ENCODE data around the gene SDCBP2.
"Not testable (repeated sequence)": the region's sequence is repeated elsewhere in the genome, so short reads cannot be mapped to it uniquely, and the experiment has no call there.

SDCBP2 gene

DNA sequence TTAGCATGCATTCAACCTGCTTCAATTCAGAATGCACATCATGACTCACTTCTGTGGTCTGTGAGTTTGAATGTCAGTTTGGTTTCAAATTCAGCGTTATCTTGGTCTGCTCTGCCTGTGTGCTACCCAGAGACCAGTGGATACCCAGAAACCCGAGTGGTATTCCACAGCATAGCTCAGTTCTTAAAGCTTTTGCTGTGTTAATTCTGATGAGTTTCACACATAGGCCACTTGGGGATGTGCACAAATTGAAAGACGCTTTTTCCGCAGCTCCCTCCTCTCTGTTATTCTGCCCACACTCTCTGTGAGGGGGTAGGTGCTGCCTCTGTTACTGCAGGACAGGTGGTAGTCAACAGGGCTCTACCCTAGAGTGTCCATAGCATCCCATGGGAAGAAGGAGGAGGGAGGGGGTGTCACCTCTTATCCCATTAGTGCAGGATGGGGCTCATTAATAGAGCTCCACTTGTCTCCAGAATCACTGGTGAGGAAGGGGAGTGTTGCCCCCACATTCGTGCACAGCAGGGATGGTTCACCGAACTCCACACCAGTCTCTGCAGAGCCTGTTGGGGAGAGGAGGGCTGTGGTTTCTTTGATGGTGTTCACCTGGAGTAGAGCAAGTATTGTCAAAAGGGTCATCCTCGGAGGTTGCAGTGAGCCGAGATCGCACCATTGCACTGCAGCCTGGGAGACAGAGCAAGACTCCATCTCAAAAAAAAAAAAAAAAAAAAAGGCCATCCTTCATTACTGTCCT, 29.2 kb upstream of the SDCBP2 start:
- DNase-seq: no peak

DNA sequence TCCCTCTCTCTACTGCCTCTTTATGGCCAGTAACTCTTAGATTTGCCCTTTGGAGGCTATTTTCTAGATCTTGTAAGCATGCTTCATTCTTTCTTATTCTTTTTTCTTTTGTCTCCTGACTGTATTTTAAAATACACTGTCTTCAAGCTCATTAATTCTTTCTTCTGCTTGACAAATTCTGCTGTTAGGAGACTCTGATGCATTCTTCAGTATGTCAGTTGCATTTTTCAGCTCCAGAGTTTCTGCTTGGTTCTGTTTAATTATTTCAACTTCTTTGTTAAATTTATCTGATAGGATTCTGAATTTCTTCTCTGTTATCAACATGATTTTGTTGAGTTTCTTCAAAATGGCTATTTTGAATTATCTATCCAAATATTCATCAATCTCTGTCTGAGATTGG, 25.0 kb upstream of the SDCBP2 start:
- no peak for DNase-seq

DNA sequence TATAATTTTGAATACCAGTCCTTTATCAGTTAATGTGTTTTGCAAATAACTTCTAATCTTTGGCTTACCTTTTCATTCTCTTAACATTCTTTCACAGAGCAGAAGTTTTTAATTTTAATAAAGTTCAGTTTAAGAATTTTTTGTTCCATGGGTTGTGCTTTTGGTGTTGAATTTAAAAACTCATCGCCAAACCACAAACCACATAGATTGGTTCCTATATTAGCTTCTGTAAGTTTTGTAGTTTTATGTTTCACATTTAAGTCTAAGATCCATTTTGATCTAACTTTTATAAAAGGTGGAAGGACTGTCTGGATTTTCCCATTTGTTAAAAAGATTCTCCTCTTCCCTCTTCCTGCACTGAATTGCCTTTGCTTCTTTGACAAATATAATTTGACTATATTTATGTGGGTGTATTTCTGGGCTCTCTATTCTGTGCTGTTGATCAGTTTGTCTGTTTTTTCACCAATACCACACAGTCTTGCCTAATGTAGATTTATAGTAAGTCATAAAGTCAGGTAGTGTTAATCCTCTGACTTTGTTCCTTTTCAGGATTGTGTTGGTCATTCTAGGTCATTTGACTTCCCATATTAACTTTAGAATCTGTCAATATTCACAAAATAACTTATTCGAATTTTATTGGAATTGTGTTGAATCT, 17.5 kb upstream of the SDCBP2 start:
- DNase-seq: no peak

DNA sequence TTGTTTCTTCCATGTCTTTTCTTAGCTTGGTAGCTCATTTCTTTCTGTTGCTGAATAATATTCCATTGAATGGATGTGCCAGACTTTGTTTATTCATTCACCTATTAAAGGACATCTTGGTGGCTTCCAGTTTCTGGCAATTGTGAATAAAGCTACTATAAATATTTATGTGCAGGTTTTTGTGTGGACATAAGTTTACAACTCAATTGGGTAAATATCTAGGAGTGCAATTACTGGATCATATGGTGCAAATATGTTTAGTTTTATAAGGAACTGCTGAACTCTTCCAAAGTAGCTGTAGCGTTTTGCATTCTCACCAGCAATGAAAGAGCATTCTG, 16.8 kb upstream of the SDCBP2 start:
- DNase-seq: no peak

DNA sequence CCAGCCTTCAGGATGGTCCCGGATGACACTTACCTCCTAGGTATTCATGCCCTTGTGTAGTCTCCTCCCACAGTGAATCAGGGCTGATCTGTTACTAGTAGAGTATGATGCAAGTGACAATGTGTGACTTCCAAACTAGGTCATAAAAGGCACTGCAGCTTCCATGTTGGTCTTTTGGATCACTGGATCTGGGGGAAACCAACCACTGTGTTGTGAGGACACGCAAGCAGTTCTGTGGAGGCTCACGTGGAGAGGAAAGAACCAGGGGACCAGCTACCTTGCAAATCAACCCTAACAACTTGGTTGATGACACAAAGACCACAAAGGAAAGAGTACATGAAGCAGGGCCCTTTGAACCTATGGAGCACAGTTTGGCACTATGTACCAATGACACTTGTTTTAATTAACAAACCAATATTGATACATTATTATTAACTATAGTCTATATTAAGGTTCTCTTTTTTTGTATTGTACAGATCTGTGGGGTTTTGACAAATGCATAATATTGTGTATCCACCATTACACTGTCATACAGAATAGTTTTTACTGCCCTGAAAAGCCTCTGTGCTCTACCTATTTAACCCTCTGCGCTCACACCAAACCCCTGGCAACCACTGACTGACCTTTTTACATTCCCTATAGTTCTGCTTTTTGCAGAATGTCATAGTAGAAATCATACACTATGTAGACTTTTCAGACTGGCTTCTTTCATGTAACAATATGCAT, 16.3 kb upstream of the SDCBP2 start:
- DNase-seq: no peak

DNA sequence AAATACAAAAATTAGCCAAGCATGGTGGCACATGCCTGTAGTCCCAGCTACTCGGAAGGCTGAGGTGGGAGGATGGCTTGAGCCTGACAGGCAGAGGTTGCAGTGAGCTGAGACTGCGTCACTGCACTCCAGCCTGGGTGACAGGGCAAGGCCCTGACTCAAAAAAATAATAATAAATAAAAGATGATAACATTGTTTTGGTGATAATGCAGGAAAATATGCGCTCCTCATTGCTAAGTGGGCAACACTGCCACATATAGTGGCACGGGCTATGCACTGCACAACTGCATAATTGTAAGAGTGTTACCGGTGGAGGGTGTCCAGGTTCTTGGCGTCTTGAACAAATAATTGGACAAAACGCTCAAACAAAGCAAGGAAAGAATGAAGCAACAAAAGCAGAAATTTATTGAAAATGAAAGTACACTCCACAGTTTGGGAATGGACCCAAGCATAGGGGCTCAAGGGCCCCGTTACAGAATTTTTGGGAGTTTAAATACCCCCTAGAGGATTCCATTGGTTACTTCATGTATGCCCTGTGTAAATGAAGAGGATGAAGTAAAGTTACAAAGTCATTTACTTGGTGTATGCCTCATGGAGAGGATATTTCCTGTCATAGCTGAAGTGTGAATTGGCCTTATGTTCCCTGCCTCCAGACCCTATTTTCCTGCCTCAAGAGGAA, 14.6 kb upstream of the SDCBP2 start:
- DNase-seq: not testable (repeated sequence)

DNA sequence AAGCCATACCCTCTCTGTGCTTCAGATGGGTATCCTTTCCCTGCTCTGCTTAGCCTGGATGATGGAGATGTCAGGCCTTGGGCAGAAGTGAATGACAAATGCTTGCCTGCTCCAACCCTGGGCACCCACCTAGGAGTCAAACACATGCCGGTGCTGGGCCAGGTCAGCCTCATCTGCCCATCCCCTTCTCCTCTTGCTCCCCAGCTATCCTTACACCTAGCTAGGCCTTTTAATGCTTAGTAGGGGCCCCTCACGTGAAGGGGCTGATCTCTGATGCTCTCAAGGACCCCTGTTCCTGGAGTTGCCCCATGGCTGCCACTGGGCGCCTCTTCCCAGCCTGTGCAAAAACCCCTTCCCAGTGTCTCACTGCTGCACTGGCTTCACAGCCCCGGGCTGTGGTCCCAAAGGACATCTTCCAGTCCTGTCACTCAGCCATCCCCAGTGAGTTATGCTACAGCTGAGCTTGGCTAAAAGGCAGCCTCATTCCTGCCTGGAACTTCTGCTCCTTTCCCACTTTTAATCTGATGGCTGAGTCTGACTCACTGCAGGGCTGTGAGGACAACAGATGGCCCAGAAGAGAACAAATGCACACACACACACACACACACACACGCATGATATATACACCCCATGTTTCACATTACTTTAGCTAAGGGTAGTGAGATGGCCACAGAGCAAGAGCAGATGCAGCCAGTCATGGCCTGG, 12.8 kb upstream of the SDCBP2 start:
- no peak for DNase-seq

DNA sequence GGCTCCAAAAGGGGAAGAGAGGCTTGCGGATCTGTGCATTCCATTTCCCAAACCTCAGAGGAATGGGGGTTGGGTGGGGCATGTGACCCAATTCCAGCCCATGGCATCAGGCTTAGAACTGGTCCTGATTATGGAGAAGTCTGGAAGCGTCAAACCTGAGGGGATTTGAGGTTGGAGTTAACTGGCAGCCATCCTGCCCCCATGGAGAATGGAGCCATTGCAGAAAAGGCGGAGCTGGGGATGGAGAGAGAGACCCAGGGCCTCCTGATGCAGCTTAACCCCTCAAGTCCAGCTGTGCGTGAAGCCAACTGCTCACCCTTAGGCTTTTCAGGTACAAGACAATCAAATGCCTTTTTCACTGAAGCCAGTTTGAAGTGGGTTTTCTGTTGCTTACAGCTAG, 9.9 kb upstream of the SDCBP2 start:
- no peak for DNase-seq

DNA sequence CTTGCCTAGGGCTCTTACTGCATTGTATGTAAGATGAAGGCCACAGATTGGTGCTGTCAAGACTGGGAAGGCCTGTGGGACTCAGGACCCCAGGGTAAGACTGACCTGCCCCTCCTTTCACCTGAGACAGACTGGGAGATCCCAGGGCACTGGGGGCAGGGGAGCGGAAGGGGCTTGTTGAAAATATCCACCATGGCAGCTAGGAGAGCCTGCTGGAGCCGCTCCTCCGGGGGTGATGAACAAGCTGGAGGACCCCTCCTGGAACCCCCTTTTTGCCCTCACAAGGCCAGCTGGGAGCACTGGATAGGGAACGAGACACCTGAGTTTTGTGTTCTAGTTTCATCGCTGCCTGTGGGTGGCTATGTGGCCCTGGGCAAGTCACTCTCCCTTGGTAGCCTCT, 9.2 kb upstream of the SDCBP2 start:
- DNase-seq: peak; percentile 12

DNA sequence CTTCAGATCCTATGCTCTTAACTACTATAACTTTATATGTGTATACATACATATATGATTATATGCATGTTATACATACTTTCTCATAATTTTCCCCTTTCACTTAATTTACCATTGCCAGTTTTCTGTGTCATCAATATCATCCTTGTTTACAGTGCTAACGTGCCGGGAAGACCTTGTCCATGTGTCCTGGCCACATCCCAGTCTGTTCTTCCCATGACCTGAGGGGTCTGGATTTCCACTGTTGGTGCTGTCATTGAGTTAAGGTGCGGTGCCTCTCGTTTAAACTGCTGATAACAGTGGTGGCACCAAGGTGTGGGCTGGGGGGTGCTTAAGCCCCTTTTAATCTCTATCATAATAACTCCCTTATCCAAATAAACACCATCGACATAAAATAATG, 8.5 kb upstream of the SDCBP2 start:
- DNase-seq: no peak

DNA sequence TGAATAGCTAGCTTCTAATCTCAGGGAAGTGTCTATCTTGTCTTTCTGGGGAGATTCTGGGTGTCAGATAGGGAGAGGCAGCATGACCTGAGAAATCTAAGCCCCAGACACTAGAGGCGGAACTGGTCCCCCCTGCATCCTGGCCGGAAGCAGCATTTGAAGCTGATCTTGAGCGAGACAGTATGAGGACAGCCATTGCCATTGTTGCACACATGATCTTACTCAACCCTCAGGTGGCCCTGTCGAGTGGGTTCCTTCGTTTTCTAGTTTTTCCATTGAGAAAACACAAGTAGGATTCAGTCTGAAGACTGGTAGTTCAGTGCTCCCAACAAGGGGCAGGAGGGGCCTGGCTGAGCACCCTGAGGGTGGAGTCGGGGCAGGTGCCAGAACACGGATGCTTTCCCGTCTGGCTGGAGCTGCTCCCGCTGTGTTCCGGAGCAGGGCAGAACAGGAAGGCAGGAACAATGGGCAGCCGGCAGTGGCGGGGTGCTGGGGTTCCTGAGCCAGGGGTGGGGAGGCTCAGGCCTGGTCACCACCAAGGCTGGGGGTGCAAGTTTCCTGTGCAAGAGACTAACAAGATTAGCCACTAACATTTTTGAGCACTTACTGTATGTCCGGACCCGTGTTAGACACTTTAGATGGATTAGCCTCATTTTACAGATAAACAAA, 7.9 kb upstream of the SDCBP2 start:
- DNase-seq: peak; percentile 30

DNA sequence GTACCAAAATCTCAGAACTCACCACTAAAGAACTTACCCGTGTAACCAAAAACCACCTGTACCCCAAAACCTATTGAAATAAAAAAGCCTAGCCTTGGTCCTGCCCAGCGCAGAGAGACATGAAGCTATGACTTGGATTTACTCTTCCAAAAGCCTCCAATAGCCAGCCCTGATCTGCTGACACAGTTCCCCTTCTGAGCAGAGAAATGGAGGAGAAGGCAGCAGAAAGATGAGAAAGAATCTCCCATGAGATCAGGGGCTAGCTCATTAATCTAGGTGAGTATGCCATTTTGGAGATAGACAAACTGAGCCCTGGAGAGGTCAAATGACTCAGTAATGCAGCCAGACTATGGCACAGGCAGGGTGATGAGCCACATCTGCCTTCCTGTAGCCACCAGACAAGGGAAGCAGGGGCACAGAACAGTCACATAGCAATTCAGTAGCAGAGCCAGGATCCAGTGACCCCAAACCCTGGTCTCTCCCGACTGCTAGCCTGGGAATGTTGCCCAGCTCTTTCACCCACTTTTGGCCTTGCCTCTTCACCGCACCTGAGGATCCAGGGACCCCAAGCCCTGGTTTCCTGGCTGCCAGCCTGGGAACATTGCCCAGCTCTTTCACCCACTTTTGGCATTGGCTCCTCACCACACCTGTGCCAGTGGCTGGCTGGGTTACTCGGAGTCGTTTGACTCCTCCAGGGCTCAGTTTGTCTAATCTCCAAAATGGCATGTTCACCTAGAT, 7.2 kb upstream of the SDCBP2 start:
- DNase-seq: peak; percentile 1

DNA sequence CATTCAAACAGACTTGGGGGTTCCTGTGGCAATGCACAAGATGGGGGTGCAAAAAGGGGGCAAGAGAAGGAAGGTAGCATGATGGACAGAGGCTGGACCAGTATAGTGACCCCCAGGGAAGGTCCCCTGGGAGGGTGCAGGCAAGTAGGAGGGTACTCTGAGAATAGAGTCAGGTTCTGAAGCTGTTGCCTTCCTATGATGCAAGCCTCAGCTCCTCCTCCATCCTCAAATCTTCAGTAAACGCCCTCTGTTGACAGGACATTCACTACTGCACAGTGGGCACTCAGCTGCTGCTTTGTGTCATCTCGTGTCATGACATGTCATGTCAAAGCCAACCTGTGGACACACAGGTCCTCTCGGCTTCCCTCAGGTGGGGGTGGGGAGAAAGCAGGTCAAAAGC, 5.8 kb upstream of the SDCBP2 start:
- DNase-seq: peak; percentile 3

DNA sequence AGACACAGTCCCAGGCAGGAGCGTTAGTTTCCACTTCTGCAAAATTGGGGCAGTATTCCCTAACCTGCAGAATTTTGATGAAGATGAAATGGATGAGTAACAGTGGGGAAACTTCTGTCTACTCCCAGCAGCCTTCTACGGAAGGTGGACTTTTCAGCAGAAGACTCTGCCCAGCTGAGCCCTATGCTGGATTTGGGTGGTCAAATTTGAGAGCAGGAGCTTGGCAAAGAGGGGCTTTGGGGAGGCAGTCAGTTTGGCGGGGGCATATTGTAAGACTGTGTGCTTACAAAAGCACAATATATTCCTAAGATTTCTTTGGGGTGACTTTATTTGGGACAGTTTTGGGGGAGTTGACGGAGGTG, 5.4 kb upstream of the SDCBP2 start:
- DNase-seq: no peak

DNA sequence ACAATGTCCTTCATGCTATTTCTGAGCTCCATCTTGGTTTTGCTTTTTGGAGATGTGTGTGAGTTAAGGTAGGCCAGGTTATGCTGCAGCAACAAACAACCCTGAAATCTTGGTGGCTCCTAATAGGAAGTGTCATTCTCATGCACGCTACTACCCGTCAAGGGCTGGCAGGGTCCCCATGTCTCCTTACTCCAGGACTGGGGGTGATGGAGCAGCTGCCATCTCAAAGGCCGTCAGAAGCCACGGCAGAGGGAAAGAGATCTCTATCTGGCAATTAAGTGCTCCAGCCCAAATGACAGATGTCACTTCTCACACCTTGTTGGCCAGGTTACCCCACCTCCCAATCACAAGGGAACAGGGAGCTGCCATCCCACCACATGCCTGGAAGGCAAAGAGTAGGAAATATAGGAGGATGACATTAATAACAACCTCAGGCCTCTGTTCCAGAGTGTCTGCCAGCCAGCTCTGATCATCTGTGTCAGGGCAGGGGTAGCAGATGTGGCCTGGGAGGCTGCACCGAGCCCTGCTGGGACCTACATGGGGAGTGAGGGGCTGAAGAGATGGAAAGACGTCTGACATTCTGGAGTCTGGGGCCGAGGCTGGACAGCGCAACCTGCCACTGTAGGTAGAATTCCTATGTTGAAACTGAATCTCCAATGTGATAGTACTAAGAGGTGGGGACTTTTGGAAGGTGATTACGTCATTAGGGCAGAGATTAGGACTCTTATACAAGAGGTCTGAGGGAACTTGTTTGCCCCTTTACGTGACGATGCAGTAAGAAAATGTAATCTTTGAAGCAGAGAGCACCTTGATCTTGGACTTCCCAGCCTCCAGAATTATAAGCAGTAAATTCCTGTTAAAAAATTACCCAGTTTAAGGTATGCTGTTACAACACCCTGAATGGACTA, 4.8 kb upstream of the SDCBP2 start:
- no peak for DNase-seq

DNA sequence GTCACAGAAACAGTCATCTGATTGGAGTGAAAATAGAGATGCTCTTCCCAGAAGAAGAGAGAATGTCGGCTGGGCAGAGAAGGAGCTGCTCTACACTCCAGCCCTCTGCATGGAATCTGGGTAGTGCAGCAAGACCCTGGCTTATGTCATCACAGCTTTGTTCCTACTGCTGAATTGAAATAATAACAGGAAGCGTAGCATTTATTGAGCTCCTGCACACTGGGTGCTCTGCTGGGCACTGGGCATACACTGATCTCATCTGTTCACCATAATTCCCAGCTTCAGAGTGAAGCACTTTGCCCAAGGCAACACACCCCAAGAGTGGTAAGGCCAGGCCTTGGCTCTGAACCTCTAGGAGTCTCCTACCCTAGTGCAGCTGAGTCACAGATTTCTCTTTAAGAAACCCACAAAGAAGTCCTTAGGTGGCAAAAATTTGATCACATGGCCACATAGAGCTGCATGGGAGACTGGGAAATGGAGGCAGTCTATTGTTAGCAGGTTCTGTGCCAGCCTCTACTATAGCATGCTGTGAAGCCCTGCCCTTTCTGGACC, 3.9 kb upstream of the SDCBP2 start:
- peak; percentile 3 for DNase-seq

DNA sequence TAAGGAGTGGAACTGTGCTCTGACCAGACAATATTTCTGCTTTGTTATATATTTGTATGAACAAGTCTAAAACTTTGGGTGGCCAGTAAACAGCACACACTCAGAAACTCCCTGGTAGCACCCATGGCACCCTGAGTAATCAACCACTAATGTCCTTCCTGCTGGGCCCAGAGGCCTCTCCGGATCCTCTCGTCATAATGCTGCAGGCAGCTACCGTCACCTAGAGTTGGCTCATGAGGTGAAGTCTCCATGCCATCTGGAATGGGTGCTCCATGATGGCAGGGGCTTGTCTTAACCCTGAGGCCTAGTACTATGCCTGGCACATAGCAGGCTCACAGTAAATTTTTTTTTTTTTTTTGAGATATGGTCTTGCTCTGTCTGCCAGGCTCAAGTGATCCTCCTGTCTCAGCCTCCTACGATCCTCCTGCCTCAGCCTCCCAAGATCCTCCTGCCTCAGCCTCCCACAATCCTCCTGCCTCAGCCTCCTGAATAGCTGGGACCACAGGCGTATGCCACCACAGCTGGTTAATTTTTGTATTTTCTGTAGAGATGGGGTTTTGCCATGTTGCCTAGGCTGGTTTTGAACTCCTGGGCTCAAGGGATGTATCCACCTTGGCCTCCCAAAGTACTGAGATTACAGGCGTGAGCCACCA, 3.0 kb upstream of the SDCBP2 start:
- peak; percentile 10 for DNase-seq

DNA sequence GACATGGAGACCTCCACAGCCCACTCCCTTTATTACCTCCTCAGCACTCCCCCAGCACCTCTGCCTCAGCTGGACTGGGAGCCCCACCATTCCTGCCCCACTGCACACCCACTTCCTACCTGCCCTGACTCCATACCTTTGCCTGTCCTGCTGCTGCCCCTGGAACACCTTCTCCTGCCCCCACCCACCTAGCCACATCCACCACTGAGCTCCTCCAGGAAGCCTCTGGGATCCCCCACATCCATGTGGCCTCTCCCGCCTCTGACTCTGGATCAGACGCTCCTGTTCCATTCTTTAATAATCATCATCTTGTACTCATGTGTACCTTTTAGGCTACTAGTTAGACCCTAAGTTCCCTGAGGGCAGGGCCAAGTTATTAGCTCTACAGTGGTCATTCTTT, 2.2 kb upstream of the SDCBP2 start:
- DNase-seq: peak; percentile 3

DNA sequence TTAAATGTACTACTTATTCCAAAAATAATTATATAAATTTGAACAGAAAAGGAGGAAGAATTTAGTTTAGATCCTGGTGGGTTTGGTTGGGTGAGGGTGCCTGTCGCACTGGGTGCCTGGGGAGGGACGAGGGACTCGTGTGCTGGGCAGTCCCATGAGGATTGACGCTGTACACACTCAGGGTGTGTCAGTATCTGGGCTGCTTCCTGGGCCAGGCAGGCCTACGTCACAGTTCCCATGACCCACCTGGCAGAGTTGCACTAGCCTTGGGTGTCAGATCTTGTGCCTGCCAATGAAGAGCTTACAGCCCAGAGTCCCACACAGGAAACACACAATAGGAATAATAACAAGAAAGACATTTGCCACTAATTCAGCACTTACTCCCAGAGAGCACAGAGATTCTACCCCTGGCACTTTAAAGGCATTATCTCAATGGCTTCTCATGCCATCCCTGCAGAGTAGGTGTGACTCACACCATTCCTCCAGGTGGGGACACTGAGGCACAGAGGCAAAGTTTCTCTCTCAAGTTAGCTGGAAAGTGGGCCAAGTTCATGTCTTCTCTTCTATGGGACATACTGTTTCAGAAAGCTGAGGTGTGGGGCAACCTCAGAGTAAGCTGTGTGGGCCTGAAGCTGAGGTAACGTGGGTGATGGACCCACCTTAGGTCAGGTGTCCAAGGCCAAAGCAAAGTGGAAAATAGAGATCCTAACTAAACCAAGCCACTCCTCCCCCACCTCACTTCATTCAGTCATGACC, 1.3 kb upstream of the SDCBP2 start:
- DNase-seq: peak; percentile 3

All from left hindlimb (tissue), 1 donor.